Stimulated activated CD8-positive, alpha-beta memory T cell treated with anti-CD3 and anti-CD28 coated beads, Interleukin-7, amount 100 ng/mL, for 4 hours (primary cell): ENCODE measurements around the gene CDC5L.
A peak's percentile ranks its signal among the peaks of the same experiment; 100 is the strongest.

Experiments
- DNase-seq, 2 donors: peaks; one replicate each; pipeline ENCODE4 v3.0.0-alpha.2; 2020; ENCODE audit warnings: low read depth in 2 of 2

CDC5L gene

DNA sequence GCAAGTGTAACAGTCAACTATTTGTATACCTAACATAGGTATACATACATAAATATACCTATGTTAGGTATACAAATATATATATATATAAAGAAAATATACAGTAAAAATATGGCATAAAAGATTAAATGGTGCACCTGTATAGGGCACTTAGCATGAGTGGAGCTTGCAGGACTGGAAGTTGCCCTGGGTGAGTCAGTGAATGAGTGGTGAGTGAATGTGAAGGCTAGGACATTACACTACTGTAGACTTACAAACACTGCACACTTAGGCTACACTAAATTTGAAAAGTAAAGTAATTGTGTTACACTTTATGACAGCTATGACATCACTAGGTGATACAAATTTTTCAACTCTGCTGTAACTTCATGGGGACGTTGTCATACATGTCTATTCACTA lies 65.6 kb downstream of the CDC5L start:
- DNase-seq, result no peak

DNA sequence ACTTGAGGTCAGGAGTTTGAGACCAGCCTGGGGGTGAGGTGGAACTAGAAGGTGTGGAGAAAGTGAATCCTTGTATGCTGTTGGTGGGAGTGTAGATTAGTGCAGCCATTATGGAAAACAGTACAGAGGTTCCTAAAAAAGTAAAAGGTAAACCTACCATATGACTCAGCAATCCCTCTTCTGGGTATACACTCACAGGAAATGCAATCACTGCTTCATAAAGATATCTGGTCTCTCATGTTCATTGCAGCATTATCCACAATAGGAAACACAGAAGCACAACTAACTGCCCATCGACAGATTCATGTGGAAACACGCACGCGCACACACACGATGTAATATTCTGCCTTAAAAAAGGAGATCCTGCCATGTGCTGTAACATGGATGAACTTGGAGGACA lies 66.7 kb downstream of the CDC5L start:
- DNase-seq, result no peak

DNA sequence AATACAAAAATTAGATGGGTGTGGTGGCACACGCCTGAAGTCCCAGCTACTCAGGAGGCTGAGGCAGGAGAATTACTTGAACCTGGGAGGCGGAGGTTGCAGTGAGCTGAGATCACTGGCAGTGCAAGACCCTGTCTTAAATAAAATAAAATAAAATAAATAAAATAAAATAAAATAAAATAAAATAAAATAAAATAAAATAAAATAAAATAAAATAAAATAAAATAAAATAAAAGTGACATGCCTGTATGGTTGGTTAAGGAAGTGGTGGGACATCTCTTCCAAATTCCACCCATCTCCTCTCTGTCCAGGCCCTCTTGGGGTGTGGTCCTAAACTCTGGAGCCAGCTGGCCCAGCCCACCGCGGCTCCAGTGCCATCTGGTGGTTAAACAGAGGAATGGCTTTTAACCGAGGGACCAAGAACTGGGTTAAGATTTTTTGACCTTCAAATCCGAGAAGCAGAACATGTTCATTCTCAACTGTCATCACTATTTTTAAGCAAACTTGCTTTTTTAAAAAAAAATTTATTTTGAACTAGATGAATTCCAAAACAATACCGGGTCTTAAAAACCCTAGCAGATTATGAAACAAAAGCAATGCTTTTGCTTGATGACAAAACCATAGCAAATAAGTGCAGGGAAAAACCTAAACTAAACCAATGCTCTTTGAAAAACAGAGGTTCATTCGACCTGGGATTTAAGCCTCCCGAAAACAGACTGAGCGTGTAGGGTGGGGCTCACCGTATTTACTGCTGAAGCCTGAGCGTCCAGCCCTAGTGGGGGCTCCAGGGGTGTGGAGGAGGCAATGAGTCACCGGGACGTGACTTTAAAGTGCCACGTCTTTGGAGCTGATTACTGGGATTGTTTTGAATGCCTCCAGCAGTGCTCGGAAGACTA lies 68.8 kb downstream of the CDC5L start:
- peak in 1 of 2 donors; percentile 18 for DNase-seq

DNA sequence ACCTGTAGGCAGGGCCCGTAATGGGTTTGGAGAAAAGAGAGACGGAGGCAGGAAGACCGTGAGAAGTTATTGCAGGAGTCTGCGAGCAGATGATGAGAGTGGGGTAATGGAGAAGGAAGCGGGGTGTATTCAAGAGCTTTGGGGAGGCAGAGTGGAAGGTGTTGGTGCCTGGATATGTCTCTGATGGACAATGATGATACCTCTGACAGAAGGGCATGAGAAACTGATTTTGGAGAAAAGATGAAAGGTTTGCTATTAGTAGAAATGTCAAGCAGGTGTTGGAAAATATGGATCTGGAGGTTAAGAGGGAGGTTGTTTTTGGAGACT lies 69.4 kb downstream of the CDC5L start:
- DNase-seq, result no peak

DNA sequence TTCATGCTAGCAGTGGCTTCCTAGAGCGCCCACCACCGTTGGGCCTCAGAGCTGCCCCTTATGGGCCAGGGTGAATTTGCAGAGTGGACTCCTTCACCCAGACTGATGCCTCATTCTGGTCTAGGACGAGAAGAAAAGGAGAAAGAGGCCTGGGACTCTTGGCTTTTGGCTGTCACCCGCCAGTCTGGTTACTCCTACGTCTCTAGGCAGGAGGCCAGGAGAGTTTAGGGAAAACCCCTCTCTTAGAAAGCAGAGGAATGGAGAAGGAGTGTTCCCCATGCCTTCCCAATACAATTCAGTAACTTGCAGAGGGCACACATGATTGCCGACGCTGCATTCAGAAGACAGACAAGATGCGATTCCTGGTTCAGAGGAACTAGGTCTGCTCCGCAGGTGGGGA lies 70.1 kb downstream of the CDC5L start:
- DNase-seq, result no peak

DNA sequence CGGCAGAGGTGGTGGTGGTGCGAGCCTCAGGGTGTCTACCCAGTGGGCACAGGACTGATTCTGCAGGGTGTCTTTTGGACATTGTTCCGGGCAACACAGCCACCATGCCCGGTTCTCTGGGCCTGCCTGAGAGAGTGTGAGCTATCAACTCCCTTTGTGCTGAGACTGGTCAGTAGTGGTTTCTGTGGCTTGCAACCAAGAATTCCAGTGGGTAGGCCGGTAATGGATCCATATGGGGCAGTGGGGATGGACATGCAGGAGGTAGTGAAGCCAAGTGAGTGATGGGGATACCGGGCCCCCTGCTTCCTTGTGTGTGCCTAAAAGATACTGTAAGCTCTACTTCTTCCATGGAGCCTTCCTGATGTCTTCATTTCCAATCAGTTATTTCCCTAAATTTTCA lies 71.0 kb downstream of the CDC5L start:
- no peak for DNase-seq

DNA sequence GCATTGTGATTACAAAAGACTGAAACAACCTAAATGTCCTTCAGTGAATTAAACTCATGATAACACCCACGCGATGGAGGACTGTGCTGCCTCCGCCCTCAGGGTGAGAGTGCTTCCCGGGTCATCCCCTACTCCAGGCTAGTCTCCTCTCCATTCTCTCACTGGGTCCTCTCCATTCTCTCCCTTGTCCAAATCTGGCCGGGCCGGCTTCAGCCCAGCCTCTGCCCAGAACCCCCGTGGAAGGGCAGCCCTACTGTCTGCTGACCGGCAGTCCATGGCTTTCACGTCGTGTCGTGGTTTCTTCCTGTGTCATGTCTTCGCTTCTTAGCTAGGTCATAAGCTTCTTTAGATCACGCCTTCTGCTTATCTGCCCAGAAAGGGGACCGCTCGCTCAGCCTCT lies 74.8 kb downstream of the CDC5L start:
- DNase-seq, result no peak

DNA sequence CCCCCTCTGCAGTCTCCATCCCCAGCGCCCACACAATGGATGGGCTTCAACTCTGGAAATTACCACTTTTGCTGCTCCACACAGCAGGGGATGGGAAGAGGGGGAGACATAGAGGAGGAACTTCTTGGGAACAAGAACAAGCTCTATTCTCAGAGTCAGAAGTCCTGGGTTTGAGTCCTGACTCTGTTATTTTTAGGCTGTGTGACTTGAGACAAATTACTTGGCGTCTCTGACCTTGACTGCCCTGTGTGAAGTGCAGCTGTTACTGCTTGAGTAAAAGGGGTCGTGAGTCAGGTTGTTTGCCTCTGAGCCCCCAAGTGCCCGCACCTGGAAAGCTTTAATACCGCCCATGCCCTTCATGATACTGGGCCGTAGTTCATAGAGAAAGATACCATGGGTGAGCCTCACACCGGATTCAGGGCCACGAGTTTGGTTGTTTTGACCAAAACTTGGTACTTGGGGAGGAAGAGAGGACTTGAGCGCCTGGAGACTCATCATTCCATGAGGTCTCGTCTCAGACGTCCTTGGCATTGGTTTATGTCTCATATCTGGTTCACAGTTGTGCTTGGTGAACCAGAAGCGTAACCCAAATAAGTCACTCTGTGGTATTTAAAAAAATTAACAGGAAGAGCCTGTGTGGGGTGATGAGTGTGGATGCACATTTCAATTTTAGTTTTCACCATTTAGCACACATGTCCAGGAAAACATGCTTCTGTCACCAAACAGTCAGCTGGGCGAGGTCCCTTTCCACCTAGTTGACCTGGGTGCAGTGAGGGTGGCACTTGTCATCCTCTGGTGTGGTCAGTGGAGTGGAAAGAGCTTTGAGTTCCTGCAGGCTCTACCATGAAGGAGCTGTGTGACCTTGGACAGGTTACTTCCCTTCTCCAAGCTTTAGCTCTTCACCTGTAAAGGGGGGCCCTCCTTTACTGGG lies 75.6 kb downstream of the CDC5L start:
- no peak for DNase-seq

DNA sequence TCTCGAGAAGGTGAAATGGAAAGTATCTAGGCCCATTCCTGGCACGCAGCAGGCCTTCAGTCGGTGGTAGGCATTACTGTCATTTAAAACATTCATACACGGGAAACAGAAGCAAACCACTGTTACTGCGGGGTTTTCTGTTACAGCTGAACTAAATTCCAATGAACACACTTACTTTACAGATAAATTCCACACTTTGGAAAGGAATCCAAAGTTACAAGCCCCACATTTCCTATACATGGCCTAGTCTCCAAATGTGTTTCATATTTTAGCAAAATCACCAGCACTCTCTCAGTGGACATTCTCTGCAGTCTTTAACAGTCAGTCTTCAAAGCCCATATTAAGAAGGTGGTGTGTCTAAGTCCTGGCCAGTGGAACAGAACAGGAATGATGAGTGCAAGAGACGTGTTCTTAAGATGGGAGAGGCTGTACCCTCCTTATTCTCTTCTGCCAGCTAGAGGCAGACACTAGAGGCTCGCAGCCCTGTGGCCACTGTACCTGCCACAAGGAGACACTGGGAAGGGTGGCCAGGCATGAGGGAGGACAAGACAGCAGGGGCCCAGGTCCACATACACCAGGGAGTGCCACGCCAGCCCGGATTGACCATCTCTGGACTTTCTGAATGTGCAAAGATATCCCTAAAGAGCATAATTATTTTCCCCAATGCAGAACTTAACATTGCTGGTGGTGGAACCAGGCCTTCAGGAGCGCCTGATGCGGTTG lies 76.4 kb downstream of the CDC5L start:
- no peak for DNase-seq

DNA sequence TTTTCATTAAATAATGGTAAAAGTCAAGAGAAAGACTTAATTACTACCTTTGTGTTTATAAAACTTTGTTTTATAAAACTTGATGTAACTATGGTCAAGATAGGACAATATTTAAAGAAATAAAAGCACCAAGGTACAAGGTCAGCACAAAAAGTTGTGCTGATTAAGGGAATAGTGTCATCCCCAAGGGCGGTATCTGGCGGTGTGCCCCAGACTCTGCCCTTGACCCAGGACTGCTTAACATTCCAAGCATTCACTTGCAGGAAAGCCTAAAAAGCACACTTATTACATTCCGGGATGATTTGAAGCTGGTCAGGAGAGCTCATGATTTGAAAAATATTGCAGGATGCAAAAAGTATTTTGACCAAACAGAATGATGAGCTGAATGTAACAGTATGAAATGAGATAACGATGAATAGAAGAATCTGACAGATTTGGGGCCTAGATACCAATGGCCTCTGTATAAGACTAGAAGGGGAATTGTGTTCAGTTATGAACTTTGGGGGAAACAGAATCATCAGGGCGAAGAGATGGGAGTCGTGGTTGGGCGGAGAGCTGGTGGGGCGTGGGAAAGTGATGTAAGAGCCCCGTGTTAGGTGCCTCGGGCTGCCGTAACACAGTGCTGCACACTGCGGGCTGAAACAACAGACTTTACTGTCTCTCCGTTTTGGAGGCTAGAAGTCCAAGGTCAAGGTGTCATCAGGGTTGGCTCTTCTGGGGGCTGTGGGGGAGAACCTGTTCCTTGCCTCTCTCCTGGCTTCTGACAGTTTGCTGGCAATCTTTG lies 77.2 kb downstream of the CDC5L start:
- DNase-seq, result no peak

DNA sequence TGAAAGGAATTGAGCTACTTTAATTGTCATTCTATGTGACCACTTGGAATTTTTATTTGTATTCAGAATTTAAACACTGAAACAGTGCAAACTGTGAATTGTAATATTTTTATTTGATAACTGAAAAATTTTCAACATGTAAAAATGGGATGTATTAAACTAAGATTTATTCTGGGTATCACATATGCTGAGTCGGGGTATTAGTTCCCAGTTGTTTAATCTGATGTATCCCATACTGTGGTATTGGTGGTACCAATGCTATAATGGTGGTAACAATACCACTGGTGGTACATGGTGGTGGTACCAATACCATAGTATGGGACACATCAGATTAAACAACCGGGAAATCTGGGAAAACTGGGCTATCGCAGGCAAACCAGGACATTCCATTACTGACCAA lies 79.4 kb downstream of the CDC5L start:
- no peak for DNase-seq

DNA sequence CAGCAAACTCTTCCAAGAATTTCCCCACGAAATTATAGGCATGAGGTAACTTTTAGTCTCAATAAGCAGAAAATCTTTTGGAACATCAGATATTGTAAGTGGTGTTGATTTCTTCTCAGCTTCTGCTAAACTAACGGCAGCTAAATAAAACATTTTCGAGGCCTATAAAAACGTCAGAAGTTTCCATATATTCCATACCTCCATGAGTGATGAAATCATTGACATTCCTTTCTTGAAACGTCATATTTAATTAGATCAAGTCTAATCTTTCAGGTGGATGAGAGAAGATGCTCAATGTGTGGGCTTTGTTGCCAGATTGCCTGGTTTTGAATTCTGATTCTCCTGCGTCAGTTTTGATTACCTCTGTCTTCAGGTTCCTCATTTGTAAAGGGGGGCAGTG lies 81.3 kb downstream of the CDC5L start:
- DNase-seq, result no peak

DNA sequence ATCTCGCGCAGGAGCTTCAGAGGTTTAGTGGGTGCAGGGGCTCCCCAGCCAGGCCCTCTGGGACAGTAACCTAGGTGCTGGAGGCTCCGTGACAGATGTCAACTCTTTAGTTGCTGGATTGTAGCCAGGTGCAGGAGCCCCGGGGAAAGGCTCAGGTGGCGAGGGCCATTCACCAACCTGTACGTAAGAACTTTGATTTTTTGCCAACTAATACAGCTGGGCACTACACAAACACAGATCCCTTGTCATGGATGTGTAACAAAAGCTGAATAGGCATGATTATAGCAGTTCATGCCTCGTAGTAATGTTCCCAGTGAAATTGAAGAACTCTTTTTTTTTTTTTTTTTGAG lies 82.6 kb downstream of the CDC5L start:
- DNase-seq, result no peak

DNA sequence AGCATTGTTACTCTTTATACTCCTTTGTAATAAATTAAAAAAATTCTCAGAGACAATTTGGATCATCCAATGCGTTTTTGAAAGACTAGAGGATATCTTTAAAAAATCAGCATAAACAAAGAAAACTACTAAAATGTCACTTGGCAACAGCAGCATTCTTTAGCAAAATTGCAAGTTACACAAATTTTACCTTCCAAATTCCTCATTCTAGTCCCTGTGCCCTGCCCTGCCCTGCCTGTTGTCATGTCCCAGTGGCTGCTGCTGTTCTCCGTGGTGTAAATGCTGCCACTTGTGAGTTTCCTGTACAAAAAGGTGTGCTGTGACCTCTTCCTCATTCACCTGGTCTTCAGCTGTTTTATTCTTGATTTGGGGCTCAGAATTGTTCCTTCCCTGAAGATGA lies 83.2 kb downstream of the CDC5L start:
- no peak for DNase-seq

DNA sequence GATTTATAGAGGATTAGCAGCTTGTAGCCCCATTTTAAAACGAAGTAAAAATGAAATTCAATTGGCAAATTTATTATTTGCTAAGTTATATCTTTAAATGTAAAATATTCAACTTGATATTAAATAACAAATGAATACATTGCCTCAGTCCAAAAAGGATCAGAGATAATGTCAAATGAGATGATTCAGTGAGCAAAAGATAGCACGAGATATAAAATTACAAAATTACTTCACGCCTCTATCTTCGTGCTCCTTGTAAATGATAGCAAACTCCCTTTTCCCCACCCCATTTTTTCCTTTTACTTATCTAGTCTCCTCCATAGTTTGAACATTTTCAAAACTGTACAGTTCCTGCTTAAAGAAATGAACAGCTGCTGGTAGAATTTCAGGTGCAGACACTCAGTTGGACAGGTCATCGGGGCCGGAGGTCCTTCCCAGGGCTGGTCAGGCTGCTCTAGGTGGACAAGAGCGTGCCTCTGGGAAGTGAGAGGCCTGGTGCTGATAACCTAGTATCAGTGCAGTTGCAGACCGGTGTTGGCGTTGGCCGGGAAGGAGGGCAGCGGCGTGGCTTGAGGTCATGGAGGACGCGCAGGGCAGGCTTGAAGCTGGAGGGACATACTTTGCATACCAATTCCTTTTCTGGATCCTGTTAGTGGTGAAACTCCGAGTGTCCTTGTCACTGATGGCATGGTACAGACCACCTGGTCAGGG lies 83.9 kb downstream of the CDC5L start:
- DNase-seq, result no peak

DNA sequence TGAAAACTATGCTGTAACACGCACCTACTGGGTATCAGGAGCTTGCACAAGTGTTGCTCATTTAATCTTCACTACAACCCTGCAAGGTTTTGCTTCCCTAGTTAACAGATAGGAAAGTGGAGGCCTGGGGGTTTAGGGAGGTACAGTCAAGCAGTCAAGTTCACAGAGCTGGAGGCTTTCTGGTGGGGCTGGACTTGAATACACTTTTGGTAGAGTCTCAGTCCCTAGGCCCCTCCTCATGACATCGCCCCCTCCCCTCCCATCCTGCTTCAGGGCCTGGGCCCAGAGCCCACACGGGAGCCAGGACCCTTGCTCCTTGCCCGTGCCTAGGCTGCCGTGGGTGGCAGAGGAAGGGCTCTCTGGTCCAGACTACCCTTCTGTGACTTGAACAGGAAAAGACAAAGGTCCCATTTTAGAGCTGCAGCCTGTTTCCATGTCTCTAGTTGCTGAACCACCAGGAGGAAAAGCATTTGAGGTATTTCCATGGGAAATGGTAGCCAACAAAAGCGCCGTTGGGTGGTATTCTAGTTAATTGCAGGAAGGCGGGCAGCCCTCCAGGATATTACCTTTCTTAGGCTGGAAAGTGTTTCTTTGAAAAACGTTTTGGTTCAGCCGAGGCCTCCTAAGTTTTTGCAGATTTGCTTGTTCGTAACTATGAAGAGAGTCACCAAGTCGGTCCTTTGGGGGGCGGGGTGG lies 84.9 kb downstream of the CDC5L start:
- DNase-seq, result no peak

DNA sequence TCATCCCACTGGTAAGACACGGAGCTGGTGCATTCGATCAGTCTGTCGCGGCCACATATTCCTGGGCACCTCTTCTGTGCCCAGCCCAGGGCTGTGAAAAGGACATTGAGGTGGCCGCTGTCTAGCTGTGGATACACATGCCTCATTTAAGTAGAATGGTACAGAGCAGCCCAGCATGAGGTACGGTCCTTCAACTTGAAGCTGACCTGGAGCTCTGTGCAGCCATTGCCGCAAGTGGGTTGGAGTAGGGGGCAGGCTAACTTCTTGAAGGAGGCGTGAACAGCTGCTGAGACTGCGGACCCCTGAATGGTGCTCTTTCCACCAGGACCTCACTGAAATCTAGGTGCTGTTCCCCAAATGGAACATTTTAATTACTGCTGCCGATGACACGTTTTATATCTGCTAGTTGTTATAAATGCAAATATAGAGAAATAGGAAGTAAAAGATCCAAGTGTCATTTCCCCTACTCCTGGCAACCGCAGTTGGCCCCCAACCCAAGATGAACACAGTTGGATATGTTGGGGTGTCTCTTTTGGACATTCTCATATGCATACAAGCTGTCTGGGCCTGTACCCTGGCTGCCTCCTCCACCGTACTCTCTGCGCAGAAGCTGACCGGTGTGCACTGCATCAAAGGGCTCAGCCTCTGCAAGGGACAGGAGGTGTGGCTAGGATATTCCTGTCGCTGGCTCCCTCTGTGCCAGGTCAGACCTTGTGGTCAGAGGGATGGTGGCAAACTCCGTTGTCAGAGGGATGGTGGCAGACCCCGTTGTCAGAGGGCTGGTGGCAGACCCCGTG lies 86.1 kb downstream of the CDC5L start:
- no peak for DNase-seq

DNA sequence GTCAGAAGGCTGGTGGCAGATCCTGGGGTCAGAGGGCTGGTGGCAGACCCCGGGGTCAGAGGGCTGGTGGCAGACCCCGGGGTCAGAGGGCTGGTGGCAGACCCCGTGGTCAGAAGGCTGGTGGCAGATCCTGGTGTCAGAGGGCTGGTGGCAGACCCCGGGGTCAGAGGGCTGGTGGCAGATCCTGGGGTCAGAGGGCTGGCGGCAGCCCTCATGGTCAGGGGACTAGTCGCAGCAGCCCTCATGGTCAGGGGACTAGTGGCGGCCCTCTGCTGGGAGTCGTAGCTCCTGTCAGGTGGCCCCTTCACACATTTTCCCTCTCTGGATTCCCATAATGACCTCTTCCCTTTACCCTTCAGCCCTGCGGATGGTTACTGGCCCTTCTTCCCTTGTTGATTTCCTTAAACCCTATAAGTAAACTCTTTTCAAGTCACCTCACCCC lies 86.7 kb downstream of the CDC5L start:
- DNase-seq, result no peak

DNA sequence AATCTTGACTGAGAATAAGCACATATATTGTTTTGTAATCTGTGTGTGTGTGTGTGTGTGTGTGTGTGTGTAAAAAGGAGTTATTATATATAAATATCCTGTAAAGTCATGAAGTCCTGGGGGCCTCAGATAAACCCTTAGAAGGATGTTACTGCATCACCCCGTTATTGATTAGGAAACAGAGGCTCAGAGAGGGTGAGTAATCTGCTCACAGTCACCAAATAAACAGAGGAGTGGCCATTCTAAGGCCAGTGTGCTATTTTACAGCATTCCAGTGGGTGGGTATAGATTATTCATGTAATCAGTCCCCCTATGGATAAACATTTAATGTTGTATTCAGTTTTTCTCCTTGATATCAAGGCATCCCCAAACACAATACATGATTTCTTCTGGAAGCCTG lies 87.1 kb downstream of the CDC5L start:
- DNase-seq, result no peak

DNA sequence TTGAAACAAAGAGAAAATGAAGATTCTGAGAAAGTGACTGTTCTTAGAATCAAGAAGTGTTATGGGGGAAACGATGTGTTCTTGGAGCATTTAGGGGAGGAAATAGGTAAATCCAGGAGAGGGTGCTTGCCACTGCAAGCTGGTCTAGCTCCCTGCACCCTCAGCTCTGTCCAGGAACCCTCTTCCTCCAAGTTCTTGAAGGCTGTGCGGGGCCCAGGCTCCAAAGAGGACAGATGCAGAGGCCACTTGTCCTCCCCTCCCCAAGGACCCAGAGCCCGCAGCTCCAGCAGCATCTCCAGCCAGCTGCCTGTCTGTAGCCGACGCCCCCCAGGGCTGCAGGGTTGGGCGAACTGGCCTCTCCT lies 87.9 kb downstream of the CDC5L start:
- DNase-seq, result no peak
